Keratinocyte (primary cell): ENCODE measurements around the gene APOA4.

Source experiments
- EZH2 ChIP-seq: IDR thresholded peaks from one replicate; pipeline ENCODE4 v1.6.1; 2012; ENCODE audit warnings: inconsistent platforms, mild to moderate bottlenecking, low read length, moderate library complexity
- TF ChIP-seq, protein P1 (sequence below), 3 experiments: IDR thresholded peaks in 1 of 3; conservative IDR thresholded peaks in 1 of 3; optimal IDR thresholded peaks in 1 of 3; 2 replicates in 2 of 3; 3 replicates in 1 of 3; pipeline versions ENCODE3 to v1.5.1; 2011; ENCODE audit warnings: low read length in 3 of 3, mild to moderate bottlenecking in 3 of 3, moderate library complexity in 2 of 3, control low read depth in 1 of 3, inconsistent platforms in 1 of 3; ENCODE audit not compliant: insufficient read depth in 2 of 3; ENCODE audit errors: extremely low read depth in 1 of 3

DNA sequence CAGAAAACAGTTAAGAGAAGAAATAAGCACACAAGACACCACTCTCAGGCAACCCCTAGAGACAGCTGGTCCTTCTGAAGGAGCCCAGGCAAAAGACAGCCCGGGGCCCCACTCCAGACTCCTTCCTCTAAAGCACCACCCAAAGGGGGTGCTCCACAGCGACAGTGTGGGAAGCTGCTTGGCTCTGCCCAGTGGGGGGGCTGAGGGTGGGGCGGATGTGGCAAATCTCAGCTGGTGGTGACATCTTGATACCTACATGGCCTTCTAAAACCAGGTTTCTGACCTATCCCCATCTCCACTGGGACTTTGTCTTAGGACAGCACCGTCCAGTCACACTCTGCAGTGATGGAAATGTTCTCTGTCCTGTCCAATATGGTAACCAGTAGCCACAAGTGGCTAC, 24.5 kb upstream of the APOA4 start:
- TF ChIP-seq, protein P1, sequence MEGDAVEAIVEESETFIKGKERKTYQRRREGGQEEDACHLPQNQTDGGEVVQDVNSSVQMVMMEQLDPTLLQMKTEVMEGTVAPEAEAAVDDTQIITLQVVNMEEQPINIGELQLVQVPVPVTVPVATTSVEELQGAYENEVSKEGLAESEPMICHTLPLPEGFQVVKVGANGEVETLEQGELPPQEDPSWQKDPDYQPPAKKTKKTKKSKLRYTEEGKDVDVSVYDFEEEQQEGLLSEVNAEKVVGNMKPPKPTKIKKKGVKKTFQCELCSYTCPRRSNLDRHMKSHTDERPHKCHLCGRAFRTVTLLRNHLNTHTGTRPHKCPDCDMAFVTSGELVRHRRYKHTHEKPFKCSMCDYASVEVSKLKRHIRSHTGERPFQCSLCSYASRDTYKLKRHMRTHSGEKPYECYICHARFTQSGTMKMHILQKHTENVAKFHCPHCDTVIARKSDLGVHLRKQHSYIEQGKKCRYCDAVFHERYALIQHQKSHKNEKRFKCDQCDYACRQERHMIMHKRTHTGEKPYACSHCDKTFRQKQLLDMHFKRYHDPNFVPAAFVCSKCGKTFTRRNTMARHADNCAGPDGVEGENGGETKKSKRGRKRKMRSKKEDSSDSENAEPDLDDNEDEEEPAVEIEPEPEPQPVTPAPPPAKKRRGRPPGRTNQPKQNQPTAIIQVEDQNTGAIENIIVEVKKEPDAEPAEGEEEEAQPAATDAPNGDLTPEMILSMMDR (optimal IDR thresholded peaks at IDR 0.05 in 1 of 3, IDR thresholded peaks at IDR 0.05 in 1 of 3, conservative IDR thresholded peaks at IDR 0.05 in 1 of 3; ENCODE audit: extremely low read depth in 1 of 3, insufficient read depth in 2 of 3, low read length in 3 of 3) = no peak
- no peak for TF ChIP-seq EZH2
